Mucosa of rectum (tissue), 2 donors: ENCODE data around the gene DSCAM.

Experiments used
- H3K27ac ChIP-seq, 2 donors: one replicate each; pipeline ENCODE4 v1.7.0; 2013; ENCODE audit warnings: inconsistent platforms in 2 of 2, low read depth in 2 of 2, low read length in 2 of 2
- H3K27me3 ChIP-seq, 2 donors: one replicate each; pipeline ENCODE4 v1.7.0; 2013; ENCODE audit warnings: low read length in 2 of 2; ENCODE audit not compliant: control insufficient read depth in 2 of 2, insufficient read depth in 2 of 2
- H3K36me3 ChIP-seq, 2 donors: one replicate each; pipeline ENCODE4 v1.7.0; 2013; ENCODE audit warnings: low read length in 2 of 2; ENCODE audit not compliant: control insufficient read depth in 2 of 2, insufficient read depth in 2 of 2
- H3K4me1 ChIP-seq, 2 donors: one replicate each; pipeline ENCODE4 v1.7.0; 2013; ENCODE audit warnings: low read length in 2 of 2, mild to moderate bottlenecking in 1 of 2; ENCODE audit not compliant: control insufficient read depth in 2 of 2, insufficient read depth in 2 of 2
- H3K4me3 ChIP-seq, 2 donors: one replicate each; pipeline ENCODE4 v1.7.0; 2013; ENCODE audit warnings: low read length in 2 of 2
- H3K9ac ChIP-seq, 2 donors: one replicate each; pipeline ENCODE4 v1.7.0; 2013; ENCODE audit warnings: low read length in 2 of 2, low read depth in 1 of 2, mild to moderate bottlenecking in 1 of 2
- H3K9me3 ChIP-seq, 2 donors: one replicate each; pipeline ENCODE4 v1.7.0; 2013; ENCODE audit warnings: low read length in 2 of 2; ENCODE audit not compliant: control insufficient read depth in 2 of 2
- donor health status: healthy.
- donor health status: Normal muscosa, but diverticular disease.

Gene DSCAM

DNA sequence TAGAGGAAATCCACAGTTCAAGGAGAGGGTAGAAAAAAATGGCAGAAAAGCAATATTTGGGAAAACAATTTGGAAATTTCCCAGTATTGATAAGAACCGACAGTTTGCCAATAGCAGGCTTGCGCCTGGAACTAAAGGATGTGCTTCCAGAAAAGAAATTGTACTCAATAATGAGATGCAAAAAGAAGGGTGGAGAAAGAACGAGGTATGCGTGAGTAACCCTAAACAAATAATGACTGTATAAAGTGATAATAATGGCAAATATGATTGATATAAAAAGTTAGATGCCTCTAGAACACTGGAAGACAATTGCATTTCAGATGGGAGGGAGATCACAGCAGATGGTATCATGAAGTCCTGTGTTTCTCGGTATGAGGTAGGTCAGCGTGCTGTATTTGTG lies 458.9 kb downstream of the DSCAM start:
- H3K36me3 ChIP-seq: no peaks in the 10 kb centered on the region
- peaks cover 0 to 3% of the 10 kb centered on the region in 2 donors for H3K4me1 ChIP-seq
- no peaks in the 10 kb centered on the region for H3K27me3 ChIP-seq
- no peaks in the 10 kb centered on the region for H3K9me3 ChIP-seq
- no peak overlapping the region for H3K27ac ChIP-seq
- H3K9ac ChIP-seq: no peak overlapping the region
- no peak overlapping the region for H3K4me3 ChIP-seq

GRCh38 chr21:40386981-40387747 lies 459.8 kb downstream of the DSCAM start:
- no peaks in the 10 kb centered on the region for H3K36me3 ChIP-seq
- no peaks in the 10 kb centered on the region for H3K27me3 ChIP-seq
- H3K27ac ChIP-seq: no peak overlapping the region
- H3K4me1 ChIP-seq: peaks cover 0 to 3% of the 10 kb centered on the region in 2 donors
- H3K4me3 ChIP-seq: no peak overlapping the region
- no peak overlapping the region for H3K9ac ChIP-seq
- H3K9me3 ChIP-seq: no peaks in the 10 kb centered on the region

DNA sequence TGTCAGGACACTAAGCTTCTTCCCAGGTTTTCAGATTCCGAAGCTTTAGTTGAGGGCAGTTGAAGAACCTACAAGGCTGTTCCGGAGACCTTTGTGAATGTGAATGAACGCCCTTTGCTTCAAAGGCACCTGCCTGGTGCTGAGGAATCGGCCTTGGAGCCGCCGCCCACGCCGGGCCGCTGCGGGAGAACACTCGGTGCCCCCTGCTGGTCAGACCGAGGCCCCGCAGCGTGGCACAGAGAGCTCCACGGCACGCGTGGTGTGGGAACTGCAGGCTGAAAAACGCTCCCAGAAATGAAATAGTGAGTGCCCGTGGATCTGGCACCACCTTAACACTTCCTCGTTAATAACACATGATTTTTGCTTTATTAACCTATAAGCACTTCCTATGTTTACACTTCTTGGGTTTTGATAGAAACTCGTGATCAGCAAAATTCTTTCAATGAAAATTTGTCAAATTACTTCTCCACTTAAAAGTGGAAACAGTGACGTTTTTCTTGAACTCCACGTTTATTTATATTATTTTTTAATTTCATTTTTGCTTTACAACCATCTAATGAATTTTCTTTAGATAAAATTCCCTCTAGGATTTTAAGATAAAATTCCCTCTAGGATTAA lies 460.6 kb downstream of the DSCAM start:
- H3K9me3 ChIP-seq: no peaks in the 10 kb centered on the region
- no peak overlapping the region for H3K27ac ChIP-seq
- peaks cover 0 to 3% of the 10 kb centered on the region in 2 donors for H3K4me1 ChIP-seq
- H3K27me3 ChIP-seq: no peaks in the 10 kb centered on the region
- H3K36me3 ChIP-seq: no peaks in the 10 kb centered on the region
- H3K4me3 ChIP-seq: no peak overlapping the region
- H3K9ac ChIP-seq: no peak overlapping the region

GRCh38 chr21:40385883-40386282 lies 461.1 kb downstream of the DSCAM start:
- Histone ChIP-seq H3K9ac (no peak overlapping the region), H3K4me1 (peaks cover 0 to 3% of the 10 kb centered on the region in 2 donors), H3K4me3 (no peak overlapping the region), H3K27ac (no peak overlapping the region), H3K27me3 (no peaks in the 10 kb centered on the region), H3K36me3 (no peaks in the 10 kb centered on the region), H3K9me3 (no peaks in the 10 kb centered on the region)

- no peak overlapping the region for H3K9ac ChIP-seq
- H3K27me3 ChIP-seq: no peaks in the 10 kb centered on the region
- H3K4me1 ChIP-seq: peaks cover 0 to 3% of the 10 kb centered on the region in 2 donors
- no peaks in the 10 kb centered on the region for H3K9me3 ChIP-seq
- no peaks in the 10 kb centered on the region for H3K36me3 ChIP-seq
- no peak overlapping the region for H3K27ac ChIP-seq
- no peak overlapping the region for H3K4me3 ChIP-seq
These were observed 463.0 kb downstream of the DSCAM start for GRCh38 chr21:40383951-40384350.

- Histone ChIP-seq H3K9ac (no peak overlapping the region), H3K9me3 (peaks cover 0 to 4% of the 10 kb centered on the region in 2 donors), H3K4me3 (no peak overlapping the region), H3K27ac (no peak overlapping the region), H3K27me3 (no peaks in the 10 kb centered on the region), H3K4me1 (no peaks in the 10 kb centered on the region), H3K36me3 (no peaks in the 10 kb centered on the region)
These were observed 465.8 kb downstream of the DSCAM start for GRCh38 chr21:40381111-40381510.

DNA sequence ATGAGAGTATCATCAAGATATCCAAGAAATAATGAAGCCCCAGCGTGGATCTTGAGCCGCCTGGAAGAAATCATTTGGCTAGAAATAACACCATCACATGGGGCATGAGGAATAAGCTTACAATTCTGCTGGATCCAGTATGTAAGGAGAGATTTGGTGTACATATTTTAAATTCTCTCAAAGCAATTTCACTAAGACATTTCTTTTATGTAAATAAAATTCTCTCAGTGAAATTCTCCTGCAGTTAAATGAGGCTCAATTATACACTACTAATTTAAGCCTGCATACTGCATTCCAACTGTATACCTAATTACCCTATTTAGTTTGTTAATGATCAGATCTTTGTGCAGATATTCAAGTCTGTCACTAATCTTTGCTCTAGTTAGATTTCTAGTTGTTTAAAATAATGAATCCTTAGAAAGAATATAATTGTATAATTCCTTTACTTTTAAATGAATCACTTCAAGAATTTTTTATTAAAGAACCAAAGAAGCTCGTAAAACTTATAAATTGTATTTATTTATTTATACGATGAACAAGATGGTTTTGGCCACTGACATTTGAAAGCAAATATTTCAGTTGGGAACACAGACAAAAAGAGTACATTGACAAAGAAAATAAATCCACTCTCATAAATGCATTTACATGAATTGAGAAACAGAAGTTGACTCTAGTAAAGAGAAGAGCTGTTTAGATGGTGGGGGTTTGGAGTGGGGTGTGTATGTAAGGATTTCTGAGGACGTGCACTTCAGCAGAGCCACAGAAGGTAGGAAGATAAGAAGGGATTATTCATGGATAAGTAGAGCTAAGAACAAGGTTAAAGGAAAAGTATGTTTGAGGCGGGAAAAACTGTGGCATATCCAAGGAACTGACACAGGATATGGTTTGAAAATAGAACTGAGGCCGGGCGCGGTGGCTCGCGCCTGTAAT lies 466.8 kb downstream of the DSCAM start:
- H3K4me1 ChIP-seq: no peaks in the 10 kb centered on the region
- peaks cover 0 to 4% of the 10 kb centered on the region in 2 donors for H3K9me3 ChIP-seq
- H3K4me3 ChIP-seq: no peak overlapping the region
- H3K36me3 ChIP-seq: no peaks in the 10 kb centered on the region
- H3K27ac ChIP-seq: no peak overlapping the region
- no peak overlapping the region for H3K9ac ChIP-seq
- no peaks in the 10 kb centered on the region for H3K27me3 ChIP-seq

DNA sequence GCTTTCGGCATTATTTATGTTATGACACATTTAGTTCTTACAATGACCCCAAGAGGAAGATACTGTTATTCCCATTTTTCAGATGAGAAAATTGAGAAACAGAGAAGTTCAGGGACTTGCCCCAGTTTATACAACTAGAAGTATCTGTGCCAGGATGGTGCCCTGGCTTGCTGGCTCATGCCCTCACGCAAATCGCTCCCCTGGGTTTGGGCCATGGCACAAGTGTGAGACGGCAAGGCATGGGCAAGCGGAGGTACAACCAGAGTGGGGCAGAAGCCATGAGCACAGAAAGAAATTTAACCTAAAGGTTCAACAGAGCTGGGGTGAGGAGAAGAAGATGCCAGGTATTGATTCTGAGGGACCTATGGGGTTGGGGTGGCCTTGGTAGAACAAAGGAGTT lies 469.8 kb downstream of the DSCAM start:
- no peak overlapping the region for H3K27ac ChIP-seq
- no peaks in the 10 kb centered on the region for H3K36me3 ChIP-seq
- H3K4me3 ChIP-seq: no peak overlapping the region
- H3K4me1 ChIP-seq: no peaks in the 10 kb centered on the region
- no peak overlapping the region for H3K9ac ChIP-seq
- peaks cover 0 to 6% of the 10 kb centered on the region in 2 donors for H3K9me3 ChIP-seq
- no peaks in the 10 kb centered on the region for H3K27me3 ChIP-seq

- Histone ChIP-seq H3K4me1 (no peaks in the 10 kb centered on the region), H3K9me3 (peaks cover 0 to 6% of the 10 kb centered on the region in 2 donors), H3K9ac (no peak overlapping the region), H3K27ac (no peak overlapping the region), H3K36me3 (no peaks in the 10 kb centered on the region), H3K4me3 (no peak overlapping the region), H3K27me3 (no peaks in the 10 kb centered on the region)
These were observed 473.2 kb downstream of the DSCAM start for GRCh38 chr21:40373761-40374160.

DNA sequence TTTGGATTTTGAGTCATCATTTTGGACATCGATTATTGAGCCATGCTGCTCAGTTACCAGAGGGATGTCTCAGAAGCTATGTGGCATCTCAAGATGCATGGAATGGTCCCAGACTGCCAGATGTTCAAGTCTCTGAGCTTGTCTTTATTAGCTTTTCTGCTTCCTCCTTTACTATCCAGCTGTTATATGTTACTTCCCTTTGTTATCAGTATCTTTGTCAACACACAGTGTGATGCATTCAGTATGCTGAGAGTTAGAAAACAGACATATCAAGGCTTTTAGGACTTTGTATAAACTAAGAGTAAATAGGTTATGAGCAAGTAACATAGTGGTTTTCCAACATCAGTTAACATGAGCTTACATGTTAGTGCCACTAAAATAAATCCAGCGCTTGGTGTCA lies 474.5 kb downstream of the DSCAM start:
- Histone ChIP-seq H3K27ac (no peak overlapping the region), H3K36me3 (no peaks in the 10 kb centered on the region), H3K9me3 (peaks cover 0 to 6% of the 10 kb centered on the region in 2 donors), H3K9ac (no peak overlapping the region), H3K27me3 (no peaks in the 10 kb centered on the region), H3K4me1 (no peaks in the 10 kb centered on the region), H3K4me3 (no peak overlapping the region)
